Neutrophil (primary cell): ENCODE measurements around the gene CD276.

Experiments used
- H3K27ac ChIP-seq: fragments of 200-600 bp; sonication (generic); 2 replicates; pipeline ENCODE4 v1.5.1; 2016; ENCODE audit warnings: mild to moderate bottlenecking, moderate library complexity
- H3K27me3 ChIP-seq: fragments of 200-600 bp; sonication (generic); 2 replicates; pipeline ENCODE4 v1.6.0; 2016; ENCODE audit warnings: mild to moderate bottlenecking
- H3K36me3 ChIP-seq: fragments of 200-600 bp; sonication (generic); 2 replicates; pipeline ENCODE4 v1.5.1; 2017
- H3K4me1 ChIP-seq, 2 experiments: fragments of 200-600 bp in 1 of 2; sonication (generic) in 1 of 2; 1 replicate in 1 of 2; 2 replicates in 1 of 2; pipeline versions ENCODE4 v1.5.1 to v1.6.1; 2013 to 2016; ENCODE audit warnings: low read depth in 1 of 2, low read length in 1 of 2, mild to moderate bottlenecking in 1 of 2, moderate library complexity in 1 of 2; ENCODE audit not compliant: control insufficient read depth in 1 of 2, insufficient read depth in 1 of 2
- H3K4me3 ChIP-seq, 2 experiments: fragments of 200-600 bp in 1 of 2; sonication (generic) in 1 of 2; 1 replicate in 1 of 2; 2 replicates in 1 of 2; pipeline ENCODE4 v1.5.1; 2013 to 2016; ENCODE audit warnings: low read depth in 1 of 2, low read length in 1 of 2, mild to moderate bottlenecking in 1 of 2, moderate library complexity in 1 of 2
- H3K9me3 ChIP-seq: fragments of 200-600 bp; sonication (generic); 2 replicates; pipeline ENCODE4 v1.5.1; 2016
- TF ChIP-seq, protein P1 (sequence below): fragments of 200-600 bp; sonication (generic); IDR thresholded peaks from 2 replicates; pipeline ENCODE4 v1.5.1; 2016; ENCODE audit warnings: antibody characterized with exemption

Gene CD276

DNA sequence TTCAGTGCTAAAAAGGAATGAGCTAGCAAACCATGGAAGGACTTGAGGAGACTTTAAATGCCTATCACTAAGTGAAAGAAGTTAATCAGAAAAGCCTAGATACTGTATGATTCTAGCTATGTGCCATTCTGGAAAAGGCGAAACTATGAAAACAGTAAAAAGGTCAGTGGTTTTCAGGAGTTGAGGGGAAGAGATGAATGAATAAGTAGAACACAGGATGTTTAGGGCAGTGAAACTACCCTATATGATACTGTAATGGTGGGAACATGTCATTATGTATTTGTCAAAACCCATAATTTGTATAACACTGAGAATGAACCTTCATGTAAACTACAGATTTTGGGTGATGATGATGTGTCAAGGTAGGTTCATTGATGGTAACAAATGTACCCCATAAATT, 9.6 kb upstream of the CD276 start:
- Histone ChIP-seq H3K4me1 (no peaks in the 10 kb centered on the region), H3K27me3 (peaks cover 32% of the 10 kb centered on the region), H3K36me3 (no peaks in the 10 kb centered on the region), H3K27ac (no peak overlapping the region), H3K9me3 (no peaks in the 10 kb centered on the region), H3K4me3 (no peak overlapping the region)
- TF ChIP-seq, protein P1, sequence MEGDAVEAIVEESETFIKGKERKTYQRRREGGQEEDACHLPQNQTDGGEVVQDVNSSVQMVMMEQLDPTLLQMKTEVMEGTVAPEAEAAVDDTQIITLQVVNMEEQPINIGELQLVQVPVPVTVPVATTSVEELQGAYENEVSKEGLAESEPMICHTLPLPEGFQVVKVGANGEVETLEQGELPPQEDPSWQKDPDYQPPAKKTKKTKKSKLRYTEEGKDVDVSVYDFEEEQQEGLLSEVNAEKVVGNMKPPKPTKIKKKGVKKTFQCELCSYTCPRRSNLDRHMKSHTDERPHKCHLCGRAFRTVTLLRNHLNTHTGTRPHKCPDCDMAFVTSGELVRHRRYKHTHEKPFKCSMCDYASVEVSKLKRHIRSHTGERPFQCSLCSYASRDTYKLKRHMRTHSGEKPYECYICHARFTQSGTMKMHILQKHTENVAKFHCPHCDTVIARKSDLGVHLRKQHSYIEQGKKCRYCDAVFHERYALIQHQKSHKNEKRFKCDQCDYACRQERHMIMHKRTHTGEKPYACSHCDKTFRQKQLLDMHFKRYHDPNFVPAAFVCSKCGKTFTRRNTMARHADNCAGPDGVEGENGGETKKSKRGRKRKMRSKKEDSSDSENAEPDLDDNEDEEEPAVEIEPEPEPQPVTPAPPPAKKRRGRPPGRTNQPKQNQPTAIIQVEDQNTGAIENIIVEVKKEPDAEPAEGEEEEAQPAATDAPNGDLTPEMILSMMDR, result no peak

DNA sequence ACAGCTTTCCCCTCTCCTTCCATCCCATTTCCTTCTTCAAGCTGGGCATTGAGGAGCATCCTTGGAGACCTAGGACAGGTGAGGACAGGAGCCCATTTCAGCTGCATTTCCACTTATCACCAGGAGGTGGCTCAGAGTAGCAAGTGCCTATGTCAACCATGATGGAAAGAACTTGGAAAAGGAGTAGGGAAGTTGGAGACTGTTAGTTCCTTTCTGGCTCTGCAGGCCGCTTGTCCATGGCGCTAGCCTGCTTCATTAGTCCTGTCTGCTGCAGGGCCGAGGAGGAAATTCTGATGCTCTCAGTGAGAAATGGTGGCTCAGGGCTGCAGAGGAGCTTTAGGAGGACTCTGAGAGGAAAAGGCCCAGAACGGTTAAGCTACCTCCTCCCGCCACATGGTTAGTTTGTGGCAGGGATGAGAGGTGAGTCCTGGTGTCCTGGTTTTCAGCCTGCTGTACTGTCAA, 7.0 kb upstream of the CD276 start:
- Histone ChIP-seq H3K36me3 (no peaks in the 10 kb centered on the region), H3K4me3 (no peak overlapping the region), H3K27me3 (peaks cover 49% of the 10 kb centered on the region), H3K9me3 (no peaks in the 10 kb centered on the region), H3K4me1 (no peaks in the 10 kb centered on the region), H3K27ac (no peak overlapping the region)
- TF ChIP-seq, protein P1, result peak; percentile 71

DNA sequence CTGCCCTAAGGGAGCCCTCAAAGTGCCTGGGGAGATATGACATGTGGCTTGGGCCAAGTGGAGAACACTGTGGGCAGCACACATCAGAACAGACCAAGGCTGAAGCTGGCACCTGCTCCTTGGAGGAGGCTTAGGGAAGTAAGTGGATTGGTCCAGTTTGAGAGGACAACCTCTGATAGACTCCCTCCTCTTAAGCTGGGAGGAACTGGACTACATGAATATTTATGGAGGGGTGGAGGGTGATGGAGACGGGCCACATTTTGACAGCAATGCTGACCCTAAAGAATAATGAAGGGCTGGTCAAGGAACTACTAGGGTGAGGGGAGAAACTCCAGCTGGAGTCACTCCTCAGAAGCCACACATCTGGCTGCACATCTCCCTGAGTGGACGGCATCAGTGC, 6.5 kb upstream of the CD276 start:
- Histone ChIP-seq H3K9me3 (no peaks in the 10 kb centered on the region), H3K4me3 (no peak overlapping the region), H3K36me3 (no peaks in the 10 kb centered on the region), H3K4me1 (no peaks in the 10 kb centered on the region), H3K27me3 (peaks cover 52% of the 10 kb centered on the region), H3K27ac (no peak overlapping the region)
- TF ChIP-seq, protein P1, result no peak

DNA sequence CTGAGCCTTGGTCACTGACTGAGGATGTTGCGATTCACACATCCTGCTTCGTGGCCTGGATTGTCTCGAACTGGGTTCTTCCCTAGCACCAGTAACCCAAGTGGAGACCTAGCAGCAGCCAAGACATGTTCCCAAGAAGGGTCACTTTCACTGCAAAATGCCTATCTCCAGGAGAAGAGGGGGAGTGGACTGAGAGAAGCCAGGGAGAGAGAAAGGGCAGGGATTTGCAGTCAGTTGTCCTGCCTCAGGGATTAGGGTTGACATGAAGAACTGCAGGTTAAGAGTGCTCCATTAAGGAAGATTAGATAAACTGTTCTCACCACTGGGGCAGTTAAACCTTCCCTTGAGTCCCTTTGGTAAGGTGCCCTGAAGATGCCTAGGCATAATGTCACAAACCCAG, 5.7 kb upstream of the CD276 start:
- H3K36me3 ChIP-seq, result no peaks in the 10 kb centered on the region
- H3K4me1 ChIP-seq, result no peaks in the 10 kb centered on the region
- H3K9me3 ChIP-seq, result no peaks in the 10 kb centered on the region
- TF ChIP-seq, protein P1, result no peak
- no peak overlapping the region for H3K27ac ChIP-seq
- peaks cover 60% of the 10 kb centered on the region for H3K27me3 ChIP-seq
- H3K4me3 ChIP-seq, result no peak overlapping the region

DNA sequence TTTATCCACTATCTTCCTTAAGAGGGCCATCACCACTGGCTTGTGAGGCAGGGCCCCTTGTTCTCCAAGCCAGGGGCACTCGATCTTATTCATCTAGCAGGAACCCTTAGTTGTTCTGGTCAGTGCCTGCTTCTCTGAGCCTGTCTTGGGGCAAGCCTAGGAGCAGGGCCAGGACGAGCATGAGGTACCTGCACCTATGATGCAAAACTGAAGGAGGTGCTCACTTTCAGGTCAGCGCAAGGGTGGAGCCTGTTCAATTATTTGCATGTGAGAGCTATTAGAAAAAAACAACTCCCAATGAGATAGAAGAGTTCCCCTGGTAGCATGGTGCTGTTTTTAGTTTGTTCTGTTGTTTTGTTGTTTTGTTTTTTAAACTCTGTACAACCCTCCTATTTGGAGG, 5.0 kb upstream of the CD276 start:
- Histone ChIP-seq H3K4me3 (no peak overlapping the region), H3K27ac (no peak overlapping the region), H3K36me3 (no peaks in the 10 kb centered on the region), H3K9me3 (no peaks in the 10 kb centered on the region), H3K27me3 (peaks cover 67% of the 10 kb centered on the region), H3K4me1 (peaks cover 0 to 3% of the 10 kb centered on the region in 2 experiments)
- TF ChIP-seq, protein P1, result no peak

DNA sequence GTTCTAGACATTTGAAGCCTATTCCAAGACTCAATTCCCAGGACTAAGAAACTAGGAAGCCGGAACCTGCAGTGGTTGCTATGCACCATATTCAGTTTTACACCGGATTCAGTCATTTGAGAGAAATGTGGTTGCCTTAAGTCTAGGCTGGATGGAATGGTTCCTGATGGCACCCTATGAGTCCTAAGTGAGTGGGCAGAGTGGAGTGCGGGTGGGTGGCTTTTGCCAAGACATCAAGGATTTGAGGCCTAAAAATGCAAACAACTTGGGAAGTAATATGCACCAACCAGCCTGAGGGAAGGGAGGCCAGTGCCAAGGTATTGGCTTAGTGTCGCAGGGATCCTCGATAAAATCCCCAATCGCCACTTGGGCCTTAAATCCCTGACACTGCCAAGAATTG, 4.2 kb upstream of the CD276 start:
- Histone ChIP-seq H3K4me1 (peaks cover 0 to 9% of the 10 kb centered on the region in 2 experiments), H3K27me3 (peaks cover 74% of the 10 kb centered on the region), H3K27ac (no peak overlapping the region), H3K4me3 (no peak overlapping the region), H3K36me3 (no peaks in the 10 kb centered on the region), H3K9me3 (no peaks in the 10 kb centered on the region)
- TF ChIP-seq, protein P1, result no peak
